Measurements from ENCODE around the gene C10orf67. TPM values are rescaled to one million over a fixed set of nuclear protein-coding genes. Genes with fewer than 3 reads are reported as not detected.

Gene C10orf67
- total and polyA plus RNA-seq, 2 donors (not counting 1 experiment from before 2014, with no cell fraction given) = not detected

DNA sequence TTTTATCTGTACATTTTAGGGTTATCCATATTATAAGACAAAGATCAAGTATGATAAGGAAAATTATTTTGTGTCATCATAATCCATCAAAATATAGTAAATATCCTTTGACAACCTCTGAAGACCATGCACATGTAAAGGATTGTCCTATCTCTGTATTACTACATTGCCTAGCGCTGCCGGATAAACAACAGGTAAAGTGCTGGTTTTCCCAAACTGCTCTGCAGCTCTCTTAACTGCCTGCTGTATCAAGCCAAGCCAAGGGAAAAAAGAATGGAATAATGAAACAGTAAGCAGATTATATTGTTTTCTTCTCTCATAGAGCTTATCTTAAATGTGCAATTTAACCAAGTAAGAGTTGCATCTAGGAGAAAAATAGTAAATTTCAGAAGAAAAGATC, 81.7 kb downstream of the C10orf67 start:
- Histone ChIP-seq H2AFZ (ENCODE audit: insufficient read depth, low read depth, low read length, poor library complexity, severe bottlenecking) (no peak overlapping the region), H3K79me2 (ENCODE audit: control insufficient read depth, insufficient read depth, low read length) (no peaks in the 10 kb centered on the region), H3K36me3 (replicated peaks in 1 of 2; ENCODE audit: control extremely low read depth in 1 of 2, control insufficient read depth in 1 of 2, extremely low read depth in 1 of 2, insufficient read depth in 2 of 2, low read length in 1 of 2) (no peaks in the 10 kb centered on the region), H3K9ac (ENCODE audit: low read length) (no peak overlapping the region), H4K20me1 (ENCODE audit: control insufficient read depth, insufficient read depth, low read length, poor library complexity, severe bottlenecking) (no peaks in the 10 kb centered on the region), H3K27me3 (replicated peaks in 1 of 4; ENCODE audit: control extremely low read depth in 1 of 4, control insufficient read depth in 3 of 4, insufficient read depth in 4 of 4, low read length in 3 of 4) (peaks cover 0 to 11% (median 0%) of the 10 kb centered on the region in 4 experiments), H3K9me3 (ENCODE audit: control extremely low read depth in 1 of 3, control insufficient read depth in 2 of 3, insufficient read depth in 1 of 3, low read length in 2 of 3) (no peaks in the 10 kb centered on the region), H3K4me3 (ENCODE audit: control extremely low read depth in 1 of 5, extremely low read depth in 1 of 5, insufficient read depth in 1 of 5, low read depth in 2 of 5, low read length in 4 of 5) (no peak overlapping the region), H3K27ac (ENCODE audit: low read length in 2 of 2) (no peak overlapping the region), H3K4me1 (ENCODE audit: control insufficient read depth in 2 of 2, insufficient read depth in 2 of 2, low read length in 2 of 2) (no peaks in the 10 kb centered on the region), H3K4me2 (replicated peaks; ENCODE audit: low read depth, low read length, poor library complexity, severe bottlenecking) (no peak overlapping the region)
- intact Hi-C loops (cut with micrococcal nuclease) = no loop called here
- WGBS (ENCODE audit: insufficient coverage) = no CpG with 5 or more reads among the region's 2 CpGs
- no peak for ATAC-seq (ENCODE audit: low read depth)
- CTCF ChIA-PET = interaction anchor here (1.2 kb wide), 1 partner anchor 52 kb away, joined by 3 read pairs; no protein-coding TSS in a partner anchor
- Mint-ChIP-seq H3K27ac (no peak overlapping the region), H3K4me1 (no peaks in the 10 kb centered on the region), H3K27me3 (peaks cover 10% of the 10 kb centered on the region), H3K9me3 (ENCODE audit: insufficient read depth) (no peaks in the 10 kb centered on the region), H3K4me3 (no peak overlapping the region)
- POLR2A ChIA-PET = no interaction called here
- DNase-seq = no peak
- TF ChIP-seq, protein P1, sequence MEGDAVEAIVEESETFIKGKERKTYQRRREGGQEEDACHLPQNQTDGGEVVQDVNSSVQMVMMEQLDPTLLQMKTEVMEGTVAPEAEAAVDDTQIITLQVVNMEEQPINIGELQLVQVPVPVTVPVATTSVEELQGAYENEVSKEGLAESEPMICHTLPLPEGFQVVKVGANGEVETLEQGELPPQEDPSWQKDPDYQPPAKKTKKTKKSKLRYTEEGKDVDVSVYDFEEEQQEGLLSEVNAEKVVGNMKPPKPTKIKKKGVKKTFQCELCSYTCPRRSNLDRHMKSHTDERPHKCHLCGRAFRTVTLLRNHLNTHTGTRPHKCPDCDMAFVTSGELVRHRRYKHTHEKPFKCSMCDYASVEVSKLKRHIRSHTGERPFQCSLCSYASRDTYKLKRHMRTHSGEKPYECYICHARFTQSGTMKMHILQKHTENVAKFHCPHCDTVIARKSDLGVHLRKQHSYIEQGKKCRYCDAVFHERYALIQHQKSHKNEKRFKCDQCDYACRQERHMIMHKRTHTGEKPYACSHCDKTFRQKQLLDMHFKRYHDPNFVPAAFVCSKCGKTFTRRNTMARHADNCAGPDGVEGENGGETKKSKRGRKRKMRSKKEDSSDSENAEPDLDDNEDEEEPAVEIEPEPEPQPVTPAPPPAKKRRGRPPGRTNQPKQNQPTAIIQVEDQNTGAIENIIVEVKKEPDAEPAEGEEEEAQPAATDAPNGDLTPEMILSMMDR (IDR thresholded peaks at IDR 0.05) = no peak

DNA sequence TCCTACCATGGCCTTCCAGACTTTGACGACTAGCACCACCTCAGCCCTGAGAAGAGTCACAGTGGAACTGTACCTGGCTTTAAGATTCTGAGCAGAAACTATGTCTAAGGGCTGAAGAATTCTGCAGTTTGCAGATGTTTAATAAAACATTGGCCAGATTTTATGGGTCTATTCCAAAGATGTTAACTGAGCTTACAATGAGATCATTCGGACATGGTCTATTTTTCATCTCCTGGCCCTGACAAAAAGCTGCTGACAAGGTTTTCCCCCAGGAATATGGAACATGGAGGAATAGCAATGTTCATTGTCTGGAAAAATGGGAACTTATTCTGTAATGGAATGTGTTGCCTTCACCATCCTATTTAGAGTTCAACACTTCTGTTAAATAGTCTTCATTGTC, 86.1 kb downstream of the C10orf67 start:
- no peak overlapping the region for H3K4me3 ChIP-seq (ENCODE audit: control extremely low read depth in 1 of 5, extremely low read depth in 1 of 5, insufficient read depth in 1 of 5, low read depth in 2 of 5, low read length in 4 of 5)
- H3K9me3 Mint-ChIP-seq (ENCODE audit: insufficient read depth) = no peaks in the 10 kb centered on the region
- no peaks in the 10 kb centered on the region for H3K79me2 ChIP-seq (ENCODE audit: control insufficient read depth, insufficient read depth, low read length)
- H3K36me3 ChIP-seq (replicated peaks in 1 of 2; ENCODE audit: control extremely low read depth in 1 of 2, control insufficient read depth in 1 of 2, extremely low read depth in 1 of 2, insufficient read depth in 2 of 2, low read length in 1 of 2) = no peaks in the 10 kb centered on the region
- CTCF ChIA-PET = no interaction called here
- no peaks in the 10 kb centered on the region for H3K4me1 ChIP-seq (ENCODE audit: control insufficient read depth in 2 of 2, insufficient read depth in 2 of 2, low read length in 2 of 2)
- DNase-seq (no peak), ATAC-seq (ENCODE audit: low read depth) (no peak)
- no peak for TF ChIP-seq EZH2 (IDR thresholded peaks at IDR 0.05; ENCODE audit: borderline replicate concordance, insufficient read depth, low read depth, low read length, poor library complexity, severe bottlenecking)
- TF ChIP-seq, protein P1 (IDR thresholded peaks at IDR 0.05) = no peak
- H3K27ac ChIP-seq (ENCODE audit: low read length in 2 of 2) = no peak overlapping the region
- no peak overlapping the region for H2AFZ ChIP-seq (ENCODE audit: insufficient read depth, low read depth, low read length, poor library complexity, severe bottlenecking)
- peaks cover 6% of the 10 kb centered on the region for H3K27me3 Mint-ChIP-seq
- intact Hi-C loops (cut with micrococcal nuclease) = no loop called here
- WGBS (ENCODE audit: insufficient coverage) = 100% methylated on average over 1 of the region's 2 CpGs
- no peak overlapping the region for H3K9ac ChIP-seq (ENCODE audit: low read length)
- H3K27me3 ChIP-seq (replicated peaks in 1 of 4; ENCODE audit: control extremely low read depth in 1 of 4, control insufficient read depth in 3 of 4, insufficient read depth in 4 of 4, low read length in 3 of 4) = no peaks in the 10 kb centered on the region
- H3K4me3 Mint-ChIP-seq = no peak overlapping the region
- POLR2A ChIA-PET = no interaction called here
- H3K27ac Mint-ChIP-seq = no peak overlapping the region
- no peaks in the 10 kb centered on the region for H3K9me3 ChIP-seq (ENCODE audit: control extremely low read depth in 1 of 3, control insufficient read depth in 2 of 3, insufficient read depth in 1 of 3, low read length in 2 of 3)
- no peaks in the 10 kb centered on the region for H3K4me1 Mint-ChIP-seq
- no peaks in the 10 kb centered on the region for H4K20me1 ChIP-seq (ENCODE audit: control insufficient read depth, insufficient read depth, low read length, poor library complexity, severe bottlenecking)
- no peak overlapping the region for H3K4me2 ChIP-seq (replicated peaks; ENCODE audit: low read depth, low read length, poor library complexity, severe bottlenecking)
